Mucosa of descending colon (tissue), 3 donors: ENCODE measurements around the gene FBXW4. TPM values are rescaled to one million over a fixed set of nuclear protein-coding genes. Genes with fewer than 3 reads are reported as not detected.
A peak's percentile ranks its signal among the peaks of the same experiment; 100 is the strongest.

Experiments
- ATAC-seq: fragments of 200-7000 bp; cut with Tn5 transposase; one replicate; pipeline ENCODE4 v1.9.1; 2020; ENCODE audit warnings: mild to moderate bottlenecking, moderate library complexity
- DNase-seq, 3 donors: peaks; one replicate each; pipeline ENCODE4 v3.0.0-alpha.2; 2020
- H3K36me3 ChIP-seq: fragments of 200-600 bp; one replicate; pipeline ENCODE4 v1.8.0; 2021; ENCODE audit warnings: low read depth, mild to moderate bottlenecking
- H3K4me1 ChIP-seq: fragments of 200-600 bp; one replicate; pipeline ENCODE4 v1.8.0; 2021; ENCODE audit warnings: low read depth, mild to moderate bottlenecking
- H3K4me3 ChIP-seq: fragments of 200-600 bp; one replicate; pipeline ENCODE4 v1.8.0; 2021; ENCODE audit warnings: mild to moderate bottlenecking
- H3K9me3 ChIP-seq: fragments of 200-600 bp; one replicate; pipeline ENCODE4 v1.8.0; 2021; ENCODE audit warnings: mild to moderate bottlenecking
- CTCF ChIP-seq: fragments of 200-600 bp; IDR thresholded peaks from one replicate; pipeline ENCODE4 v1.8.0; 2022; ENCODE audit warnings: antibody characterized with exemption, mild to moderate bottlenecking
- intact Hi-C, 2 donors: fragments of 100-400 bp; cut with DNase I in 1 of 2; cut with micrococcal nuclease in 1 of 2; formaldehyde crosslinking; loops; one replicate each; pipeline versions ENCODE4 v1.11.0 to v1.11.1; 2022; cut with DNase I, micrococcal nuclease
- long read RNA-seq, 2 donors: library from polyadenylated mRNA; unstranded; transcript quantifications; one replicate each; pipeline ENCODE4 v2.0.0, GENCODE V29; 2019 to 2021
- total RNA-seq, 3 donors: library from RNA; stranded (reverse); fragmentation: NEBNext Ultra II Directional in 2 of 3; extraction: Animal tissue kit (Norgen Biotek cat#: 25700) in 2 of 3; gene quantifications; one replicate each; pipeline versions ENCODE4 v1.2.1 to v1.2.4, GENCODE V29; 2021 to 2023
- donor health status: DM: no; HTN: no; CAD: no; lungs with moderate emphysema.
- donor health status: DM: no; HTN: no; CAD: no.
- donor health status: DM: no; HTN: yes; CAD: no.

Gene FBXW4
- 100 to 1,000 TPM in 1 of 3 donors, 10 to 100 TPM in 2; 57.3 to 126 (median 73.3) TPM for total RNA-seq
- long read RNA-seq, donor 1, transcript FBXW4-201 (9 exons, 2,483 nt): major isoform, 41 of 58 reads
- long read RNA-seq, donor 1, partial matches to known transcripts: 6 of 58 reads
- long read RNA-seq, donor 1, other reads (novel, unspliced or antisense): 11 of 58 reads
- long read RNA-seq, donor 2, partial matches to known transcripts: 2 of 4 reads
- long read RNA-seq, donor 2, other reads (novel, unspliced or antisense): 0 of 4 reads

GRCh38 chr10:101694674-101695403 is at the start of gene FBXW4:
Gene FBXW4, minus strand, starts transcription at chr10:101695170. Its CDS starts 65 bp downstream, at chr10:101695105.
- peak; percentile 74 to 81 (median 81) for DNase-seq
- TF ChIP-seq CTCF: no peak
- H3K4me1 ChIP-seq: peaks cover 11% of the 10 kb centered on the region
- peak within 1 kb of the TSS; percentile 75 for H3K4me3 ChIP-seq
- intact Hi-C loops: no loop called here
- H3K9me3 ChIP-seq: no peaks in the 10 kb centered on the region
- H3K36me3 ChIP-seq: no peaks in the 10 kb centered on the region
- peak; percentile 82 for ATAC-seq

DNA sequence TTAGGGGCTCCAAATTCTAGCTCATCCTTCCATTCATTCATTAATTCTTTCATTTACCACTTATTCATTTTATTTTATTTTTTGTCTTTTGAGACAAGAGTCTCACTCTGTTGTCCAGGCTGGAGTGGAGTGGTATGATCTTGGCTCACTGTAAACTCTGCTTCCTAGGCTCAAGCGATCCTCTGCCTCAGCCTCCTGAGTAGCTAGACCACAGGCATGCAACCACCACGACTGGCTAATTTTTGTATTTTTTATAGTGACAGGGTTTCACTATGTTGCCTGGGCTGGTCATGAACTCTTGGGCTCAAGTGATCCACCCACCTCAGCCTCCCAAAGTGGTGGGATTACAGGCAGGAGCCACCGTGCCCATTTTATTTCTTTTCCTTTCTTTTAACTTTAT is 49.3 kb upstream of the FBXW4 start:
- Histone ChIP-seq H3K4me3 (no peak overlapping the region), H3K36me3 (no peaks in the 10 kb centered on the region), H3K4me1 (no peaks in the 10 kb centered on the region), H3K9me3 (no peaks in the 10 kb centered on the region)
- intact Hi-C loops: no loop called here
- ATAC-seq: no peak
- TF ChIP-seq CTCF: no peak
- DNase-seq: no peak

DNA sequence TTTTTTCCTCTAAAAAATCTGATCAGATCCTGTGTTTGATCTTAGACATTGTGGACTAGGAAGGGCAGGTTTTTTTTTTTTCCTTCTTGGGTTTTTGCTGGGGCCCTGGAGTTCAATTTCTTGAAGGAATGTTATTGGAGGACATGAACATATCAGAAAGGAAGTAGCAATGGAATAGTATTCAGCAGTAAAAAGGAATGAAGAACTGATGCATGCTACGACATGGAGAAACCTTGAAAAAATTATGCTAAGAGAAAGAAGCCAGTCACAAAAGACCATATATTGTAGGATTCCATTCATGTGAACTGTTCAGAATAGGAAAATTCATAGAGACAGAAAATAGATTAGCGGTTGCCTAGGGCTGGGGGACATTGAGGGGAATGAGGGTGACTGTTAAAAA is 47.0 kb upstream of the FBXW4 start:
- no peaks in the 10 kb centered on the region for H3K4me1 ChIP-seq
- no peak for DNase-seq
- H3K9me3 ChIP-seq: no peaks in the 10 kb centered on the region
- H3K36me3 ChIP-seq: no peaks in the 10 kb centered on the region
- H3K4me3 ChIP-seq: no peak overlapping the region
- intact Hi-C loops: no loop called here
- TF ChIP-seq CTCF: no peak
- no peak for ATAC-seq

DNA sequence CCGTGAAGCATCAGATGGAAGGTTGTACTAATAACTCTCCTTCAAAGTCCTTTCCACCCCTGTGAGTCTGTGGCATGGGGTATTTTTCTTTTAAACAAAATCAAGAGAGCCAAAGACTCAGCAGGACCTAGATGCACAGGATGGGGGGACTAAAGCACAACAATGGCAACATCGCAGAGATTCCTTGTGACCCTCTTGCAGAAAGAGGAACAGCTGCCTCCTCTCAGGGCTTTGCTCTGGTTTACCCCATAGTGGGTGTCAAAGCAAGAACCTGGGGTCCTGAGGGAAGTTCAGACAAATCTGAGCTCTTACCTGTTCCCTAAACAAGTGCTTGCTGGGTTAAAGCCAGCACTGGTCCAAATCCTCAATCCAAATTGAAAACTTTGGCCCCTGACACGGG is 41.7 kb upstream of the FBXW4 start:
- H3K4me1 ChIP-seq: no peaks in the 10 kb centered on the region
- no peaks in the 10 kb centered on the region for H3K9me3 ChIP-seq
- no peak for TF ChIP-seq CTCF
- DNase-seq: no peak
- intact Hi-C loops: no loop called here
- no peaks in the 10 kb centered on the region for H3K36me3 ChIP-seq
- no peak overlapping the region for H3K4me3 ChIP-seq
- ATAC-seq: no peak

DNA sequence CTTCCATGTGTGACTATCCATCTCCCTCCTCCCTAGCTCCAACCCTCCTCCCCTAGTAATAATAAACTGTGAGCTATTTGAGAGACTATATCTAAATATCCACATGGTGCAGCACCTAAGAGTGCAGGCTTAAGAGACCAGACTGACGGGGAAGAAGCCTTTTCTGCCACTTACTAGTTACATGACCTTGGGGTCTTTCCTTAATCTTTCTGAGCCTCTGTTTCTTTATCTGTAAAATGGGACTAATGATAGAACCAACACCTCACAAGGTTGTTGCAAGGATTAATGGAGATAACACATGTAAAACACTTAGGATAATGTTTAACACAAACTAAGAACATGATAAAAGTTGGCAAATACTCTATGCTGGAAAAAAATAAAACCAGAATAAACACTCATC is 37.1 kb upstream of the FBXW4 start:
- intact Hi-C loops: no loop called here
- Histone ChIP-seq H3K4me3 (no peak overlapping the region), H3K36me3 (no peaks in the 10 kb centered on the region), H3K4me1 (no peaks in the 10 kb centered on the region), H3K9me3 (no peaks in the 10 kb centered on the region)
- TF ChIP-seq CTCF: no peak
- DNase-seq (no peak), ATAC-seq (no peak)
